CD1c-positive myeloid dendritic cell (primary cell): ENCODE data around the gene GAS6.

Source experiments
- DNase-seq: peaks from one replicate; pipeline ENCODE4 v3.0.0-alpha.2; 2016; ENCODE audit errors: extremely low spot score

GAS6 gene

GRCh38 chr13:113770937-113771336, 92.9 kb downstream of the GAS6 start:
- no peak for DNase-seq
